ENCODE data around the gene CDK19.

Gene CDK19

GRCh38 chr6:110703906-110704594 lies 111.2 kb downstream of the CDK19 start:
- no peak for DNase-seq
- Histone ChIP-seq H3K79me2 (ENCODE audit: low read length) (no peaks in the 10 kb centered on the region), H3K9ac (ENCODE audit: low read length) (no peak overlapping the region), H3K4me3 (ENCODE audit: low read length) (no peak overlapping the region), H3K4me1 (ENCODE audit: low read length) (no peaks in the 10 kb centered on the region), H3K27ac (ENCODE audit: low read length) (no peak overlapping the region), H3F3A (ENCODE audit: insufficient read depth, low read length) (no peaks in the 10 kb centered on the region), H3K4me2 (ENCODE audit: low read depth, low read length) (no peak overlapping the region), H3K36me3 (replicated peaks; ENCODE audit: insufficient read depth, low read length) (no peaks in the 10 kb centered on the region), H2AFZ (ENCODE audit: low read length) (no peak overlapping the region), H3K27me3 (replicated peaks; ENCODE audit: insufficient read depth, low read length) (no peaks in the 10 kb centered on the region), H3K9me3 (replicated peaks; ENCODE audit: insufficient read depth, low read length) (no peaks in the 10 kb centered on the region), H3K9me2 (replicated peaks; ENCODE audit: insufficient read depth, low read length) (no peaks in the 10 kb centered on the region), H4K20me1 (ENCODE audit: insufficient read depth, low read length) (no peaks in the 10 kb centered on the region)
- TF ChIP-seq EZH2 (optimal IDR thresholded peaks at IDR 0.05; ENCODE audit: low read depth, low read length) (no peak), CTCF (IDR thresholded peaks at IDR 0.05; ENCODE audit: low read length) (no peak), EZH2phosphoT487 (IDR thresholded peaks at IDR 0.05; ENCODE audit: low read length) (no peak)

- Histone ChIP-seq H3K4me1 (ENCODE audit: low read length) (no peaks in the 10 kb centered on the region), H3K4me2 (ENCODE audit: low read depth, low read length) (no peak overlapping the region), H3K27ac (ENCODE audit: low read length) (no peak overlapping the region), H3K4me3 (ENCODE audit: low read length) (no peak overlapping the region), H3K79me2 (ENCODE audit: low read length) (no peaks in the 10 kb centered on the region), H3K9me2 (replicated peaks; ENCODE audit: insufficient read depth, low read length) (no peaks in the 10 kb centered on the region), H3F3A (ENCODE audit: insufficient read depth, low read length) (no peaks in the 10 kb centered on the region), H3K9me3 (replicated peaks; ENCODE audit: insufficient read depth, low read length) (no peaks in the 10 kb centered on the region), H3K27me3 (replicated peaks; ENCODE audit: insufficient read depth, low read length) (no peaks in the 10 kb centered on the region), H3K36me3 (replicated peaks; ENCODE audit: insufficient read depth, low read length) (no peaks in the 10 kb centered on the region), H2AFZ (ENCODE audit: low read length) (no peak overlapping the region), H4K20me1 (ENCODE audit: insufficient read depth, low read length) (no peaks in the 10 kb centered on the region), H3K9ac (ENCODE audit: low read length) (no peak overlapping the region)
- TF ChIP-seq CTCF (IDR thresholded peaks at IDR 0.05; ENCODE audit: low read length) (no peak), EZH2phosphoT487 (IDR thresholded peaks at IDR 0.05; ENCODE audit: low read length) (no peak), EZH2 (optimal IDR thresholded peaks at IDR 0.05; ENCODE audit: low read depth, low read length) (no peak)
- no peak for DNase-seq
These were observed 112.0 kb downstream of the CDK19 start for GRCh38 chr6:110703010-110703905.

- Histone ChIP-seq H3K79me2 (ENCODE audit: low read length) (no peaks in the 10 kb centered on the region), H3K4me3 (ENCODE audit: low read length) (no peak overlapping the region), H3K9me2 (replicated peaks; ENCODE audit: insufficient read depth, low read length) (no peaks in the 10 kb centered on the region), H3F3A (ENCODE audit: insufficient read depth, low read length) (no peaks in the 10 kb centered on the region), H2AFZ (ENCODE audit: low read length) (no peak overlapping the region), H3K9me3 (replicated peaks; ENCODE audit: insufficient read depth, low read length) (no peaks in the 10 kb centered on the region), H4K20me1 (ENCODE audit: insufficient read depth, low read length) (no peaks in the 10 kb centered on the region), H3K27me3 (replicated peaks; ENCODE audit: insufficient read depth, low read length) (no peaks in the 10 kb centered on the region), H3K4me2 (ENCODE audit: low read depth, low read length) (no peak overlapping the region), H3K9ac (ENCODE audit: low read length) (no peak overlapping the region), H3K27ac (ENCODE audit: low read length) (no peak overlapping the region), H3K36me3 (replicated peaks; ENCODE audit: insufficient read depth, low read length) (no peaks in the 10 kb centered on the region), H3K4me1 (ENCODE audit: low read length) (no peaks in the 10 kb centered on the region)
- TF ChIP-seq EZH2phosphoT487 (IDR thresholded peaks at IDR 0.05; ENCODE audit: low read length) (no peak), CTCF (IDR thresholded peaks at IDR 0.05; ENCODE audit: low read length) (no peak), EZH2 (optimal IDR thresholded peaks at IDR 0.05; ENCODE audit: low read depth, low read length) (no peak)
- no peak for DNase-seq
These were observed 115.5 kb downstream of the CDK19 start for GRCh38 chr6:110699780-110700179.

Data from MM.1S (cell line).